CD8-positive, alpha-beta memory T cell (primary cell): ENCODE results near the gene NWD2. TPM values are rescaled to one million over a fixed set of nuclear protein-coding genes. Genes with fewer than 3 reads are reported as not detected.
"Not testable (repeated sequence)": the region's sequence is repeated elsewhere in the genome, so short reads cannot be mapped to it uniquely, and the experiment has no call there.

ENCODE experiments used
- CTCF ChIA-PET: fragments of 350-600 bp; sonication (Branson Sonifier 250); formaldehyde crosslinking; loops from one replicate; lab custom pipeline; 2021; ENCODE audit warnings: antibody characterized with exemption; lab: Charles Lee
- POLR2A ChIA-PET: fragments of 350-600 bp; sonication (Branson Sonifier 250); formaldehyde crosslinking; loops from one replicate; lab custom pipeline; 2021; ENCODE audit warnings: antibody characterized with exemption; lab: Charles Lee
- DNase-seq, 5 donors: peaks; one replicate each; pipeline versions ENCODE4 v3.0.0 to v3.0.0-alpha.2; 2020 to 2022; ENCODE audit warnings: mixed read lengths in 1 of 5
- H3K27ac ChIP-seq: one replicate; pipeline ENCODE4 v1.7.0; 2013; ENCODE audit warnings: low read depth, mild to moderate bottlenecking, low read length, moderate library complexity
- H3K27me3 ChIP-seq: 2 replicates; pipeline ENCODE4 v1.7.0; 2013; ENCODE audit warnings: low read length, mild to moderate bottlenecking; ENCODE audit not compliant: insufficient read depth, poor library complexity, severe bottlenecking
- H3K36me3 ChIP-seq: 2 replicates; pipeline ENCODE4 v1.7.0; 2013; ENCODE audit warnings: mild to moderate bottlenecking, low read length, moderate library complexity; ENCODE audit not compliant: insufficient read depth
- H3K4me1 ChIP-seq: 2 replicates; pipeline ENCODE4 v1.7.0; 2013; ENCODE audit warnings: mild to moderate bottlenecking, low read length, moderate library complexity; ENCODE audit not compliant: insufficient read depth
- H3K4me3 ChIP-seq: 2 replicates; pipeline ENCODE4 v1.7.0; 2013; ENCODE audit warnings: mild to moderate bottlenecking, low read length
- H3K9me3 ChIP-seq: 2 replicates; pipeline ENCODE4 v1.7.0; 2013; ENCODE audit warnings: mild to moderate bottlenecking, low read length
- H3K27ac Mint-ChIP-seq, 8 donors: one replicate each; pipeline ENCODE4 v1.8.0; 2020 to 2021; ENCODE audit warnings: mixed read lengths in 8 of 8, mild to moderate bottlenecking in 6 of 8, inconsistent platforms in 3 of 8, moderate library complexity in 3 of 8
- H3K27me3 Mint-ChIP-seq, 2 donors: one replicate each; pipeline ENCODE4 v1.8.0; 2020 to 2021; ENCODE audit warnings: mixed read lengths in 2 of 2, mild to moderate bottlenecking in 1 of 2, moderate library complexity in 1 of 2
- H3K36me3 Mint-ChIP-seq, 3 donors: one replicate each; pipeline ENCODE4 v1.8.0; 2020 to 2021; ENCODE audit warnings: mixed read lengths in 3 of 3, inconsistent platforms in 1 of 3, mild to moderate bottlenecking in 1 of 3
- H3K4me1 Mint-ChIP-seq, 3 donors: one replicate each; pipeline ENCODE4 v1.8.0; 2020 to 2021; ENCODE audit warnings: mixed read lengths in 3 of 3, inconsistent platforms in 1 of 3, mild to moderate bottlenecking in 1 of 3
- H3K4me3 Mint-ChIP-seq, 7 donors: one replicate each; pipeline ENCODE4 v1.8.0; 2020 to 2021; ENCODE audit warnings: mixed read lengths in 7 of 7, mild to moderate bottlenecking in 6 of 7, moderate library complexity in 4 of 7, inconsistent platforms in 2 of 7
- H3K9me3 Mint-ChIP-seq, 5 donors: one replicate each; pipeline ENCODE4 v1.8.0; 2020 to 2022; ENCODE audit warnings: mixed read lengths in 5 of 5, mild to moderate bottlenecking in 3 of 5, moderate library complexity in 2 of 5, inconsistent platforms in 1 of 5
- polyA plus RNA-seq: library from polyadenylated mRNA; unstranded; fragments of 300-500 nt; fragmentation: Illumina TruSeq; gene quantifications from one replicate; pipeline ENCODE4 v1.2.3, GENCODE V29; 2021
- total RNA-seq, 2 experiments: library from RNA; stranded (reverse); gene quantifications; one replicate each; pipeline ENCODE4 v1.2.3, GENCODE V29; 2021

The NWD2 gene
- total and polyA plus RNA-seq, 3 experiments from 2014 or later, result not detected

- H3K9me3 Mint-ChIP-seq, DNase-seq, H3K4me1 ChIP-seq, H3K9me3 ChIP-seq, H3K27ac ChIP-seq, H3K27ac Mint-ChIP-seq, CTCF ChIA-PET, H3K36me3 Mint-ChIP-seq, H3K27me3 ChIP-seq, H3K36me3 ChIP-seq, POLR2A ChIA-PET, H3K4me3 ChIP-seq, H3K4me3 Mint-ChIP-seq, H3K4me1 Mint-ChIP-seq: not testable (repeated sequence)
- H3K27me3 Mint-ChIP-seq, result peaks cover 4 to 15% of the 10 kb centered on the region in 2 donors
Observed at GRCh38 chr4:37413612-37414011, 169.1 kb downstream of the NWD2 start.

- Histone ChIP-seq H3K27ac (no peak overlapping the region), H3K4me1 (no peaks in the 10 kb centered on the region), H3K27me3 (no peaks in the 10 kb centered on the region), H3K9me3 (no peaks in the 10 kb centered on the region), H3K36me3 (no peaks in the 10 kb centered on the region), H3K4me3 (no peak overlapping the region)
- H3K4me3 Mint-ChIP-seq, result no peak overlapping the region
- no peak for DNase-seq
- no peak overlapping the region for H3K27ac Mint-ChIP-seq
- no peaks in the 10 kb centered on the region for H3K36me3 Mint-ChIP-seq
- peaks cover 0 to 6% of the 10 kb centered on the region in 2 donors for H3K27me3 Mint-ChIP-seq
- no peaks in the 10 kb centered on the region for H3K4me1 Mint-ChIP-seq
- POLR2A ChIA-PET, result no interaction called here
- peaks cover 0 to 9% (median 6%) of the 10 kb centered on the region in 5 donors for H3K9me3 Mint-ChIP-seq
- CTCF ChIA-PET, result no interaction called here
Observed at GRCh38 chr4:37415845-37416369, 171.4 kb downstream of the NWD2 start.

GRCh38 chr4:37421614-37422013 lies 177.1 kb downstream of the NWD2 start:
- POLR2A ChIA-PET, result no interaction called here
- Histone ChIP-seq H3K4me1 (no peaks in the 10 kb centered on the region), H3K36me3 (no peaks in the 10 kb centered on the region), H3K4me3 (no peak overlapping the region), H3K27ac (no peak overlapping the region), H3K9me3 (no peaks in the 10 kb centered on the region), H3K27me3 (no peaks in the 10 kb centered on the region)
- Mint-ChIP-seq H3K4me1 (no peaks in the 10 kb centered on the region), H3K4me3 (no peak overlapping the region), H3K36me3 (no peaks in the 10 kb centered on the region), H3K27ac (no peak overlapping the region), H3K27me3 (peaks cover 9 to 10% of the 10 kb centered on the region in 2 donors), H3K9me3 (peaks cover 0 to 3% (median 0%) of the 10 kb centered on the region in 5 donors)
- no peak for DNase-seq
- CTCF ChIA-PET, result no interaction called here

- Mint-ChIP-seq H3K27ac (no peak overlapping the region), H3K27me3 (peaks cover 9 to 14% of the 10 kb centered on the region in 2 donors), H3K36me3 (no peaks in the 10 kb centered on the region), H3K4me3 (no peak overlapping the region), H3K9me3 (peaks cover 0 to 3% (median 0%) of the 10 kb centered on the region in 5 donors), H3K4me1 (no peaks in the 10 kb centered on the region)
- Histone ChIP-seq H3K9me3 (no peaks in the 10 kb centered on the region), H3K27ac (no peak overlapping the region), H3K36me3 (no peaks in the 10 kb centered on the region), H3K4me1 (no peaks in the 10 kb centered on the region), H3K4me3 (no peak overlapping the region), H3K27me3 (no peaks in the 10 kb centered on the region)
- DNase-seq, result no peak
- ChIA-PET CTCF (no interaction called here), POLR2A (no interaction called here)
Observed at GRCh38 chr4:37422102-37422501, 177.6 kb downstream of the NWD2 start.

- no peaks in the 10 kb centered on the region for H3K36me3 ChIP-seq
- H3K27me3 ChIP-seq, result no peaks in the 10 kb centered on the region
- DNase-seq, result no peak
- Mint-ChIP-seq H3K4me1 (no peaks in the 10 kb centered on the region), H3K36me3 (no peaks in the 10 kb centered on the region), H3K27ac (no peak overlapping the region), H3K27me3 (peaks cover 11 to 19% of the 10 kb centered on the region in 2 donors), H3K9me3 (peaks cover 0 to 3% (median 0%) of the 10 kb centered on the region in 5 donors), H3K4me3 (no peak overlapping the region)
- no peaks in the 10 kb centered on the region for H3K4me1 ChIP-seq
- CTCF ChIA-PET, result no interaction called here
- no peak overlapping the region for H3K27ac ChIP-seq
- no peak overlapping the region for H3K4me3 ChIP-seq
- no peaks in the 10 kb centered on the region for H3K9me3 ChIP-seq
- POLR2A ChIA-PET, result no interaction called here
Observed at GRCh38 chr4:37422638-37423037, 178.1 kb downstream of the NWD2 start.

GRCh38 chr4:37423310-37423709 lies 178.8 kb downstream of the NWD2 start:
- ChIA-PET CTCF (no interaction called here), POLR2A (no interaction called here)
- no peaks in the 10 kb centered on the region for H3K9me3 ChIP-seq
- no peaks in the 10 kb centered on the region for H3K4me1 Mint-ChIP-seq
- DNase-seq, result no peak
- H3K36me3 ChIP-seq, result no peaks in the 10 kb centered on the region
- H3K4me3 ChIP-seq, result no peak overlapping the region
- no peak overlapping the region for H3K27ac ChIP-seq
- H3K27me3 ChIP-seq, result no peaks in the 10 kb centered on the region
- peaks cover 12 to 20% of the 10 kb centered on the region in 2 donors for H3K27me3 Mint-ChIP-seq
- no peaks in the 10 kb centered on the region for H3K36me3 Mint-ChIP-seq
- H3K4me1 ChIP-seq, result no peaks in the 10 kb centered on the region
- H3K4me3 Mint-ChIP-seq, result no peak overlapping the region
- H3K9me3 Mint-ChIP-seq, result peaks cover 0 to 3% (median 0%) of the 10 kb centered on the region in 5 donors
- no peak overlapping the region for H3K27ac Mint-ChIP-seq

GRCh38 chr4:37424753-37425152 lies 180.2 kb downstream of the NWD2 start:
- Histone ChIP-seq H3K4me1 (no peaks in the 10 kb centered on the region), H3K9me3 (no peaks in the 10 kb centered on the region), H3K27ac (no peak overlapping the region), H3K27me3 (no peaks in the 10 kb centered on the region), H3K4me3 (no peak overlapping the region), H3K36me3 (no peaks in the 10 kb centered on the region)
- no peak overlapping the region for H3K4me3 Mint-ChIP-seq
- H3K36me3 Mint-ChIP-seq, result no peaks in the 10 kb centered on the region
- H3K9me3 Mint-ChIP-seq, result peaks cover 0 to 3% (median 0%) of the 10 kb centered on the region in 5 donors
- peaks cover 8 to 20% of the 10 kb centered on the region in 2 donors for H3K27me3 Mint-ChIP-seq
- no peaks in the 10 kb centered on the region for H3K4me1 Mint-ChIP-seq
- CTCF ChIA-PET, result no interaction called here
- DNase-seq, result no peak
- POLR2A ChIA-PET, result no interaction called here
- no peak overlapping the region for H3K27ac Mint-ChIP-seq

GRCh38 chr4:37425857-37426256 lies 181.3 kb downstream of the NWD2 start:
- Mint-ChIP-seq H3K27ac (no peak overlapping the region), H3K27me3 (peaks cover 8 to 23% of the 10 kb centered on the region in 2 donors), H3K9me3 (peaks cover 0 to 3% (median 0%) of the 10 kb centered on the region in 5 donors), H3K4me1 (no peaks in the 10 kb centered on the region), H3K36me3 (no peaks in the 10 kb centered on the region), H3K4me3 (no peak overlapping the region)
- no peaks in the 10 kb centered on the region for H3K36me3 ChIP-seq
- H3K27ac ChIP-seq, result no peak overlapping the region
- H3K9me3 ChIP-seq, result no peaks in the 10 kb centered on the region
- CTCF ChIA-PET, result no interaction called here
- no peak for DNase-seq
- H3K4me1 ChIP-seq, result no peaks in the 10 kb centered on the region
- POLR2A ChIA-PET, result no interaction called here
- no peaks in the 10 kb centered on the region for H3K27me3 ChIP-seq
- no peak overlapping the region for H3K4me3 ChIP-seq
